GM12878 (cell line): ENCODE data around the gene DYSF. TPM values are rescaled to one million over a fixed set of nuclear protein-coding genes. Genes with fewer than 3 reads are reported as not detected.

Experiments
- ATAC-seq: fragments of 200-7000 bp; cut with Tn5 transposase; 3 replicates; pipeline ENCODE4 v1.9.1; 2020; ENCODE audit warnings: mild to moderate bottlenecking, moderate library complexity
- BruUV-seq: library from RNA; stranded (reverse); fragments of 400-500 nt; replicated peaks from 2 replicates; lab custom pipeline; 2021; lab: Mats Ljungman, UMichigan
- CTCF ChIA-PET: fragments of 300-600 bp; sonication (Branson Sonifier 250); formaldehyde crosslinking; extraction: SDS; loops from one replicate; lab custom pipeline; 2021; ENCODE audit warnings: inconsistent platforms; lab: Yijun Ruan, JAX
- POLR2A ChIA-PET: fragments of 350-600 bp; formaldehyde crosslinking; extraction: SDS; loops from one replicate; lab custom pipeline; 2021; ENCODE audit warnings: inconsistent platforms; lab: Charles Lee
- RAD21 ChIA-PET: fragments of 300-600 bp; sonication (Branson Sonifier 250); formaldehyde crosslinking; loops from one replicate; lab custom pipeline; 2023; ENCODE audit warnings: antibody characterized with exemption; ENCODE audit not compliant: unreplicated experiment; lab: Charles Lee
- SMC1A ChIA-PET: fragments of 300-600 bp; sonication (Branson Sonifier 250); formaldehyde crosslinking; loops from one replicate; lab custom pipeline; 2023; ENCODE audit not compliant: unreplicated experiment, uncharacterized antibody; lab: Charles Lee
- DNase-seq: peaks from one replicate; pipeline ENCODE4 v3.0.0-alpha.2; 2011; ENCODE audit warnings: low read depth, low spot score
- FAIRE-seq: peaks from 3 replicates; lab custom pipeline; 2011; peaks lifted over from hg19 to GRCh38; lab: Jason Lieb, UNC
- H2AFZ ChIP-seq: 2 replicates; pipeline ENCODE4 v1.6.0; 2011; ENCODE audit warnings: low read depth, low read length, control low read depth; ENCODE audit not compliant: control insufficient read depth
- H3K27ac ChIP-seq: 2 replicates; pipeline ENCODE4 v1.5.1; 2011; ENCODE audit warnings: control low read depth; ENCODE audit not compliant: control insufficient read depth, insufficient read depth
- H3K27me3 ChIP-seq, 2 experiments: replicated peaks in 1 of 2; 2 replicates each; pipeline versions ENCODE4 v1.6.0 to v1.6.1; 2011; ENCODE audit warnings: low read length in 1 of 2; ENCODE audit not compliant: control insufficient read depth in 2 of 2, insufficient read depth in 2 of 2
- H3K36me3 ChIP-seq, 2 experiments: 2 replicates each; pipeline ENCODE4 v1.5.1; 2011; ENCODE audit warnings: low read length in 1 of 2; ENCODE audit not compliant: control insufficient read depth in 2 of 2, insufficient read depth in 2 of 2
- H3K4me1 ChIP-seq: 2 replicates; pipeline ENCODE4 v1.6.1; 2011; ENCODE audit warnings: mild to moderate bottlenecking, low read length, moderate library complexity, mixed read lengths; ENCODE audit not compliant: control insufficient read depth, insufficient read depth
- H3K4me2 ChIP-seq: 2 replicates; pipeline ENCODE4 v1.6.0; 2011; ENCODE audit warnings: control low read depth; ENCODE audit not compliant: control insufficient read depth, insufficient read depth
- H3K4me3 ChIP-seq: fragments of 200-600 bp; sonication (generic); 2 replicates; pipeline ENCODE4 v1.5.1; 2016
- H3K79me2 ChIP-seq: 2 replicates; pipeline ENCODE4 v1.6.0; 2011; ENCODE audit warnings: low read length; ENCODE audit not compliant: control insufficient read depth, insufficient read depth
- H3K9ac ChIP-seq: 2 replicates; pipeline ENCODE4 v1.8.0; 2011; ENCODE audit warnings: low read length, control low read depth, mixed read lengths; ENCODE audit not compliant: control insufficient read depth, insufficient read depth
- H3K9me3 ChIP-seq: replicated peaks from 3 replicates; pipeline ENCODE4 v1.5.1; 2011; ENCODE audit warnings: mild to moderate bottlenecking, low read length; ENCODE audit not compliant: control insufficient read depth, insufficient read depth
- H4K20me1 ChIP-seq: 2 replicates; pipeline ENCODE4 v1.6.0; 2011; ENCODE audit not compliant: control insufficient read depth, insufficient read depth
- BACH1 ChIP-seq: fragments of 450-650 bp; IDR thresholded peaks from 2 replicates; pipeline ENCODE4 v1.6.1; 2017; ENCODE audit warnings: mild to moderate bottlenecking, borderline replicate concordance
- BCL11A ChIP-seq: IDR thresholded peaks from 2 replicates; pipeline ENCODE4 v1.6.1; 2011; ENCODE audit warnings: low read depth, low read length
- HDAC6 ChIP-seq: fragments of 200-600 bp; sonication (generic); IDR thresholded peaks from one replicate; pipeline ENCODE4 v1.8.0; 2017; ENCODE audit warnings: antibody characterized with exemption; ENCODE audit not compliant: unreplicated experiment
- JUND ChIP-seq: IDR thresholded peaks from 2 replicates; pipeline ENCODE4 v1.6.1; 2012; ENCODE audit warnings: low read depth, mild to moderate bottlenecking, low read length, improper control_type of control experiment, moderate library complexity
- LARP7 ChIP-seq: fragments of 450-650 bp; IDR thresholded peaks from 2 replicates; pipeline ENCODE4 v1.6.1; 2017; ENCODE audit warnings: mild to moderate bottlenecking
- MEF2B ChIP-seq: fragments of 450-650 bp; IDR thresholded peaks from 2 replicates; pipeline ENCODE4 v1.6.1; 2018; ENCODE audit warnings: mild to moderate bottlenecking, moderate library complexity; ENCODE audit not compliant: partially characterized antibody, poor library complexity, severe bottlenecking
- MYC ChIP-seq: IDR thresholded peaks from 2 replicates; pipeline ENCODE4 v1.6.1; 2011; ENCODE audit warnings: mild to moderate bottlenecking, low read length, moderate library complexity, inconsistent platforms; ENCODE audit not compliant: insufficient read depth, insufficient replicate concordance, insufficient read length, severe bottlenecking
- RELB ChIP-seq: fragments of 450-650 bp; IDR thresholded peaks from 2 replicates; pipeline ENCODE4 v1.6.1; 2017; ENCODE audit warnings: low read depth, mild to moderate bottlenecking, moderate library complexity
- SMARCA5 ChIP-seq: fragments of 450-650 bp; IDR thresholded peaks from 2 replicates; pipeline ENCODE4 v1.6.1; 2017; ENCODE audit warnings: mild to moderate bottlenecking
- SREBF1 ChIP-seq: IDR thresholded peaks from 2 replicates; pipeline ENCODE4 v1.6.1; 2012; ENCODE audit warnings: mild to moderate bottlenecking, low read length
- ZNF622 ChIP-seq: fragments of 450-650 bp; IDR thresholded peaks from 2 replicates; pipeline ENCODE4 v1.6.1; 2017; ENCODE audit warnings: mild to moderate bottlenecking, inconsistent platforms
- WGBS: methylation state at CpG from one replicate; pipeline ENCODE4 v1.1.6; 2016; ENCODE audit warnings: low lambda C conversion rate; ENCODE audit not compliant: insufficient replicate concordance, insufficient coverage; ENCODE audit errors: missing lambda C conversion rate; 5-methylcytosine and 5-hydroxymethylcytosine counted together
- in situ Hi-C: fragments of 300-500 bp; cut with MboI; formaldehyde crosslinking; loops from 9 replicates; pipeline ENCODE4 v1.14.3; 2018; ENCODE audit warnings: mixed read lengths
- intact Hi-C: fragments of 100-400 bp; cut with micrococcal nuclease; formaldehyde crosslinking; loops from one replicate; pipeline ENCODE4 v1.14.2; 2022; ENCODE audit not compliant: unreplicated experiment
- polyA plus RNA-seq, 11 experiments: library from polyadenylated mRNA; depleted of rRNA in 4 of 11; unstranded in 6 of 11; stranded (reverse) in 5 of 11; fragments of >200 nt; fragmentation: Nextera tagmentation in 4 of 11; fragmentation: Illumina TruSeq in 1 of 11; extraction: Ambion mirVana in 4 of 11; extraction: Trizol in 1 of 11; gene quantifications; 1 replicate in 1 of 11; 2 replicates in 10 of 11; pipeline versions ENCODE4 v1.2.1 to v1.2.3, GENCODE V29; 2011 to 2016; ENCODE audit warnings: inconsistent platforms in 2 of 11, missing spikeins in 2 of 11, low read depth in 1 of 11
- total RNA-seq, 4 experiments: library from RNA; depleted of rRNA in 3 of 4; stranded (reverse); fragments of >200 nt in 3 of 4; fragmentation: Illumina TruSeq in 1 of 4; extraction: Trizol in 1 of 4; gene quantifications; 2 replicates each; pipeline versions ENCODE4 v1.2.1 to v1.2.3, GENCODE V29; 2013 to 2021

The DYSF gene
- total and polyA plus RNA-seq, 10 of the 15 experiments (the other 5 are each of a cell fraction or from before 2014, with no cell fraction given), result under 0.01 to 0.15 (median 0.03) TPM; not detected in 7

- BruUV-seq, result no TSS peak
- no peak overlapping the region for H3K9ac ChIP-seq
- FAIRE-seq (no peak), DNase-seq (no peak), ATAC-seq (no peak)
- TF ChIP-seq ZNF622 (no peak), MYC (no peak), HDAC6 (no peak)
- no peaks in the 10 kb centered on the region for H4K20me1 ChIP-seq
- no peaks in the 10 kb centered on the region for H3K9me3 ChIP-seq
- H3K36me3 ChIP-seq, result no peaks in the 10 kb centered on the region
- H3K79me2 ChIP-seq, result no peaks in the 10 kb centered on the region
- in situ Hi-C loops, result no loop called here
- intact Hi-C loops, result no loop called here
- CTCF ChIA-PET, result no interaction called here
- SMC1A ChIA-PET, result no interaction called here
- H3K27me3 ChIP-seq, result peaks cover 2 to 3% of the 10 kb centered on the region in 2 experiments; a peak in 1 of 4 replicates
- H2AFZ ChIP-seq, result no peak overlapping the region
- no peak overlapping the region for H3K27ac ChIP-seq
- no peak overlapping the region for H3K4me3 ChIP-seq
- POLR2A ChIA-PET, result no interaction called here
- RAD21 ChIA-PET, result no interaction called here
- H3K4me1 ChIP-seq, result no peaks in the 10 kb centered on the region
- H3K4me2 ChIP-seq, result no peak overlapping the region
- WGBS, result 43% methylated on average over 4 of the region's 4 CpGs
These were observed 192.7 kb downstream of the DYSF start for GRCh38 chr2:71646028-71646427.

- RAD21 ChIA-PET, result no interaction called here
- SMC1A ChIA-PET, result no interaction called here
- Histone ChIP-seq H3K9me3 (no peaks in the 10 kb centered on the region), H3K4me1 (no peaks in the 10 kb centered on the region), H3K27ac (no peak overlapping the region), H3K4me2 (no peak overlapping the region), H3K9ac (no peak overlapping the region), H2AFZ (no peak overlapping the region), H4K20me1 (no peaks in the 10 kb centered on the region), H3K4me3 (no peak overlapping the region), H3K79me2 (no peaks in the 10 kb centered on the region), H3K27me3 (peaks cover 2 to 3% of the 10 kb centered on the region in 2 experiments; a peak in 1 of 4 replicates), H3K36me3 (no peaks in the 10 kb centered on the region)
- intact Hi-C loops (no loop called here), in situ Hi-C loops (no loop called here)
- no TSS peak for BruUV-seq
- no peak for ATAC-seq
- no peak for TF ChIP-seq LARP7
- no peak for TF ChIP-seq BACH1
- TF ChIP-seq SREBF1, result no peak
- no peak for TF ChIP-seq JUND
- no peak for TF ChIP-seq BCL11A
- TF ChIP-seq SMARCA5, result no peak
- no peak for TF ChIP-seq RELB
- no peak for TF ChIP-seq MEF2B
- 100% methylated on average over 1 of the region's 1 CpG for WGBS
- no peak for DNase-seq
- CTCF ChIA-PET, result no interaction called here
- no peak for FAIRE-seq
- POLR2A ChIA-PET, result no interaction called here
These were observed 194.0 kb downstream of the DYSF start for GRCh38 chr2:71647356-71647755.
